HCT116 (cell line): Measurements from ENCODE around the gene TMEM125. TPM values are rescaled to one million over a fixed set of nuclear protein-coding genes. Genes with fewer than 3 reads are reported as not detected.

Source experiments
- ATAC-seq: fragments of 200-7000 bp; cut with Tn5 transposase; 2 replicates; pipeline ENCODE4 v1.9.1; 2020; ENCODE audit warnings: mild to moderate bottlenecking, moderate library complexity
- BruUV-seq: library from RNA; stranded (reverse); fragments of 400-500 nt; replicated peaks from 2 replicates; lab custom pipeline; 2021; lab: Mats Ljungman, UMichigan
- CTCF ChIA-PET: fragments of 300-600 bp; sonication (Branson Sonifier 250); formaldehyde crosslinking; loops from one replicate; lab custom pipeline; 2021; ENCODE audit warnings: antibody characterized with exemption; lab: Charles Lee
- POLR2A ChIA-PET: fragments of 300-600, 350-600 bp; sonication (Branson Sonifier 250); formaldehyde crosslinking; loops from one replicate; lab custom pipeline; 2021; ENCODE audit warnings: antibody characterized with exemption; lab: Charles Lee
- RAD21 ChIA-PET, 2 experiments: fragments of 300-600 bp; sonication (Branson Sonifier 250); formaldehyde crosslinking; loops; one replicate each; lab custom pipeline; 2023; ENCODE audit warnings: low total read pairs in 2 of 2; ENCODE audit not compliant: uncharacterized antibody in 2 of 2, unreplicated experiment in 2 of 2, low non-redundant PET in 1 of 2; lab: Charles Lee
- DNase-seq: peaks from one replicate; pipeline ENCODE4 v3.0.0-alpha.2; 2010; ENCODE audit warnings: low read depth, low spot score
- H2AFZ ChIP-seq: fragments of 200-600 bp; shearing (Covaris generic), sonication (generic); 2 replicates; pipeline ENCODE4 v1.6.1; 2017; ENCODE audit warnings: low read depth, mixed run types, mixed read lengths, antibody characterized with exemption, low read length; ENCODE audit not compliant: poor library complexity, severe bottlenecking
- H3K27ac ChIP-seq: 2 replicates; pipeline ENCODE4 v1.5.1; 2012; ENCODE audit warnings: low read depth, low read length
- H3K27me3 ChIP-seq: fragments of 200-600 bp; sonication (generic); 2 replicates; pipeline ENCODE4 v1.6.1; 2016; ENCODE audit warnings: mixed run types, low read length, mixed read lengths; ENCODE audit not compliant: insufficient read depth
- H3K36me3 ChIP-seq, 2 experiments: fragments of 200-500 bp in 1 of 2; fragments of 200-600 bp in 1 of 2; sonication (Bioruptor generic) in 1 of 2; sonication (generic) in 1 of 2; 2 replicates each; pipeline versions ENCODE4 v1.5.1 to v1.6.1; 2014 to 2016; ENCODE audit warnings: low read length in 2 of 2, inconsistent platforms in 1 of 2, mixed read lengths in 1 of 2, mixed run types in 1 of 2; ENCODE audit not compliant: insufficient read depth in 2 of 2, control insufficient read depth in 1 of 2
- H3K4me1 ChIP-seq, 2 experiments: fragments of 200-600 bp in 1 of 2; sonication (generic) in 1 of 2; 2 replicates each; pipeline versions ENCODE4 v1.5.1 to v1.6.1; 2012 to 2017; ENCODE audit warnings: low read length in 2 of 2, inconsistent platforms in 1 of 2, mild to moderate bottlenecking in 1 of 2, mixed read lengths in 1 of 2, mixed run types in 1 of 2, moderate library complexity in 1 of 2; ENCODE audit not compliant: insufficient read depth in 2 of 2, control insufficient read depth in 1 of 2
- H3K4me2 ChIP-seq: fragments of 200-600 bp; sonication (generic); 2 replicates; pipeline ENCODE4 v1.6.1; 2017; ENCODE audit warnings: mixed run types, low read length, mixed read lengths
- H3K4me3 ChIP-seq, 2 experiments: fragments of 200-600 bp in 1 of 2; sonication (generic) in 1 of 2; replicated peaks in 1 of 2; 2 replicates each; pipeline ENCODE4 v1.5.1; 2011 to 2016; ENCODE audit warnings: low read length in 2 of 2, control low read depth in 1 of 2, low read depth in 1 of 2, mild to moderate bottlenecking in 1 of 2, mixed read lengths in 1 of 2, mixed run types in 1 of 2
- H3K79me2 ChIP-seq: fragments of 200-600 bp; sonication (generic); 2 replicates; pipeline ENCODE4 v1.6.1; 2017; ENCODE audit warnings: mild to moderate bottlenecking, mixed run types, low read length, moderate library complexity, mixed read lengths; ENCODE audit not compliant: insufficient read depth
- H3K9ac ChIP-seq: fragments of 200-600 bp; sonication (generic); 2 replicates; pipeline ENCODE4 v1.6.1; 2016; ENCODE audit warnings: low read length, mixed read lengths
- H3K9me2 ChIP-seq: fragments of 200-600 bp; sonication (generic), shearing (Covaris generic); 2 replicates; pipeline ENCODE4 v1.6.1; 2017; ENCODE audit warnings: mixed run types, mild to moderate bottlenecking, moderate library complexity; ENCODE audit not compliant: insufficient read depth
- H3K9me3 ChIP-seq, 2 experiments: fragments of 200-500 bp in 1 of 2; fragments of 200-600 bp in 1 of 2; sonication (Bioruptor generic) in 1 of 2; sonication (generic) in 1 of 2; 2 replicates each; pipeline ENCODE4 v1.6.1; 2014 to 2017; ENCODE audit warnings: low read length in 2 of 2, mixed read lengths in 2 of 2, inconsistent platforms in 1 of 2, low read depth in 1 of 2, mild to moderate bottlenecking in 1 of 2, mixed run types in 1 of 2, moderate library complexity in 1 of 2; ENCODE audit not compliant: control insufficient read depth in 1 of 2, insufficient read depth in 1 of 2
- H4K20me1 ChIP-seq: fragments of 200-600 bp; sonication (generic), shearing (Covaris generic); 2 replicates; pipeline ENCODE4 v1.6.1; 2017; ENCODE audit warnings: mixed run types, mild to moderate bottlenecking, moderate library complexity; ENCODE audit not compliant: insufficient read depth
- ATF3 ChIP-seq: IDR thresholded peaks from 2 replicates; pipeline ENCODE4 v1.6.1; 2012
- CEBPB ChIP-seq: IDR thresholded peaks from 2 replicates; pipeline ENCODE4 v1.6.1; 2012; ENCODE audit warnings: low read depth
- CTCF ChIP-seq, 3 experiments: fragments of 200-600 bp in 1 of 3; sonication (generic) in 1 of 3; IDR thresholded peaks in 2 of 3; conservative IDR thresholded peaks in 1 of 3; 2 replicates each; pipeline ENCODE4 v1.5.1; 2012 to 2017; ENCODE audit warnings: low read depth in 2 of 3, low read length in 2 of 3, antibody characterized with exemption in 1 of 3, borderline replicate concordance in 1 of 3, control low read depth in 1 of 3, mild to moderate bottlenecking in 1 of 3, mixed read lengths in 1 of 3, mixed run types in 1 of 3, moderate library complexity in 1 of 3; ENCODE audit not compliant: insufficient read depth in 1 of 3
- ELF1 ChIP-seq: IDR thresholded peaks from 2 replicates; pipeline ENCODE4 v1.6.1; 2012; ENCODE audit warnings: low read depth, borderline replicate concordance
- EZH2 ChIP-seq: fragments of 200-600 bp; sonication (generic); IDR thresholded peaks from 2 replicates; pipeline ENCODE4 v1.6.1; 2017; ENCODE audit warnings: antibody characterized with exemption, mixed run types
- EZH2phosphoT487 ChIP-seq: fragments of 200-600 bp; IDR thresholded peaks from 2 replicates; pipeline ENCODE4 v1.6.1; 2018; ENCODE audit warnings: antibody characterized with exemption, borderline replicate concordance
- JUND ChIP-seq: IDR thresholded peaks from 2 replicates; pipeline ENCODE4 v1.6.1; 2012
- POLR2A ChIP-seq: IDR thresholded peaks from 2 replicates; pipeline ENCODE4 v1.7.0; 2011; ENCODE audit warnings: borderline replicate concordance; ENCODE audit not compliant: insufficient read depth, insufficient read length; ENCODE audit errors: extremely low read depth
- POLR2AphosphoS5 ChIP-seq: IDR thresholded peaks from 2 replicates; pipeline ENCODE4 v1.6.1; 2011; ENCODE audit warnings: mild to moderate bottlenecking, low read depth, low read length, moderate library complexity
- RAD21 ChIP-seq: IDR thresholded peaks from 2 replicates; pipeline ENCODE4 v1.6.1; 2012; ENCODE audit warnings: low read depth, mild to moderate bottlenecking
- SIN3A ChIP-seq: IDR thresholded peaks from 2 replicates; pipeline ENCODE4 v1.6.1; 2012; ENCODE audit warnings: low read depth
- SP1 ChIP-seq: IDR thresholded peaks from 2 replicates; pipeline ENCODE4 v1.6.1; 2012; ENCODE audit warnings: low read depth
- SRF ChIP-seq: IDR thresholded peaks from 2 replicates; pipeline ENCODE4 v1.6.1; 2012; ENCODE audit warnings: low read depth
- ZBTB33 ChIP-seq: IDR thresholded peaks from 2 replicates; pipeline ENCODE4 v1.6.1; 2011; ENCODE audit warnings: mild to moderate bottlenecking, low read length, moderate library complexity; ENCODE audit not compliant: insufficient replicate concordance; ENCODE audit errors: extremely low read depth
- ZFX ChIP-seq: fragments of 450-650 bp; IDR thresholded peaks from 2 replicates; pipeline ENCODE4 v1.6.1; 2017
- ZNF274 ChIP-seq: fragments of 200-500 bp; sonication (Bioruptor generic); IDR thresholded peaks from 2 replicates; pipeline ENCODE4 v1.6.1; 2014; ENCODE audit warnings: mild to moderate bottlenecking, low read depth, low read length, inconsistent platforms
- intact Hi-C: fragments of 100-400 bp; cut with micrococcal nuclease; formaldehyde crosslinking; loops from 2 replicates; pipeline ENCODE4 v1.10.0; 2022
- total RNA-seq: library from RNA; stranded (reverse); gene quantifications from one replicate; pipeline ENCODE4 v1.2.1, GENCODE V29; 2021; ENCODE audit not compliant: unreplicated experiment

The TMEM125 gene
- total RNA-seq, 1 experiment from 2014 or later: 13.9 TPM

DNA sequence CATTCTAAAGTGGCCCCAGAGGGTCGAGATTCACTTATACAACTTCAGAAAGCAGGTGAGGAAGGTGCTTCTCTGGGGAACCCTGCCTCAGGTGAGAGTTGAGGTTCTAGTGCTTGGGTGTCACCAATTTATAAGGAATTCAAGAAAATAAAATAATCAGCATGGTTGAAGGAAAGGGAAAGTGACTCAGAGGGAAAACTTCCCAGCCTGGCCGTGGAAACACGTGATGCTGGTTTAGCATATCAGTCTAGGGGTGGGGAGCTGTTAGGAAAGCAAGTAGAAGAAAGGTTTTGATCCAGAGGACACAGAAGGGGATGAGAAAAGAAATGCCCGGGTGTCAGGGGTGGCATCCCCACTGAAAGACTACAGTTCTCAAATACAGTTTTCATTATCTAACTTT lies 37.7 kb upstream of the TMEM125 start:
- TF ChIP-seq SIN3A (no peak), ZNF274 (no peak), EZH2 (no peak), POLR2A (no peak), EZH2phosphoT487 (no peak), ATF3 (no peak), SP1 (no peak), ZBTB33 (no peak), CTCF (IDR thresholded peaks at IDR 0.05 in 2 of 3, conservative IDR thresholded peaks at IDR 0.05 in 1 of 3; ENCODE audit: borderline replicate concordance in 1 of 3, insufficient read depth in 1 of 3, low read depth in 2 of 3, low read length in 2 of 3) (no peak), JUND (no peak), CEBPB (no peak), SRF (no peak), ZFX (no peak), ELF1 (no peak), POLR2AphosphoS5 (no peak), RAD21 (no peak)
- no TSS peak for BruUV-seq
- DNase-seq (no peak), ATAC-seq (no peak)
- intact Hi-C loops: no loop called here
- H3K4me1 ChIP-seq: peaks cover 4 to 13% of the 10 kb centered on the region in 2 experiments; a peak in 3 of 4 replicates
- ChIA-PET POLR2A (no interaction called here), CTCF (interaction anchor here (0.9 to 2.5 kb wide), 2 partner anchors 183 to 703 kb away, joined by 3 to 6 read pairs; no protein-coding TSS in a partner anchor), RAD21 (no interaction called here)
- no peaks in the 10 kb centered on the region for H3K9me2 ChIP-seq
- no peaks in the 10 kb centered on the region for H3K79me2 ChIP-seq
- no peak overlapping the region for H2AFZ ChIP-seq
- no peaks in the 10 kb centered on the region for H3K9me3 ChIP-seq
- no peak overlapping the region for H3K9ac ChIP-seq
- H3K27me3 ChIP-seq: no peaks in the 10 kb centered on the region
- H4K20me1 ChIP-seq: no peaks in the 10 kb centered on the region
- H3K27ac ChIP-seq: no peak overlapping the region
- no peaks in the 10 kb centered on the region for H3K36me3 ChIP-seq
- H3K4me3 ChIP-seq: no peak overlapping the region
- H3K4me2 ChIP-seq: no peak overlapping the region
